ENCODE results near the gene PERM1.

PERM1 gene

GRCh38 chr1:944341-945325 is 37.3 kb downstream of the PERM1 start:
- peak; percentile 42 for DNase-seq (ENCODE audit: low read depth)
- in situ Hi-C loops (cut with HindIII; ENCODE audit: low sequenced_read_pairs) = no loop called here
- TF ChIP-seq CTCF (IDR thresholded peaks at IDR 0.05; ENCODE audit: low read depth, low read length, missing control alignments) = no peak

GRCh38 chr1:943545-944340 is 38.1 kb downstream of the PERM1 start:
- DNase-seq (ENCODE audit: low read depth) = no peak
- H3K4me3 ChIP-seq (ENCODE audit: low read depth, low read length) = peak overlapping the region; percentile 42
- TF ChIP-seq CTCF (IDR thresholded peaks at IDR 0.05; ENCODE audit: low read depth, low read length, missing control alignments) = no peak
- in situ Hi-C loops (cut with HindIII; ENCODE audit: low sequenced_read_pairs) = no loop called here

More at GRCh38 chr1:944341-945325, 37.3 kb downstream of the PERM1 start:
- no peak overlapping the region for H3K4me3 ChIP-seq (ENCODE audit: low read depth, low read length)

GRCh38 chr1:942864-943533 is 38.9 kb downstream of the PERM1 start:
- TF ChIP-seq CTCF (IDR thresholded peaks at IDR 0.05; ENCODE audit: low read depth, low read length, missing control alignments) = no peak
- DNase-seq (ENCODE audit: low read depth) = peak; percentile 27
- peak overlapping the region; percentile 42 for H3K4me3 ChIP-seq (ENCODE audit: low read depth, low read length)
- in situ Hi-C loops (cut with HindIII; ENCODE audit: low sequenced_read_pairs) = no loop called here

GRCh38 chr1:942411-942821 is 39.5 kb downstream of the PERM1 start:
- peak overlapping the region; percentile 42 for H3K4me3 ChIP-seq (ENCODE audit: low read depth, low read length)
- no peak for TF ChIP-seq CTCF (IDR thresholded peaks at IDR 0.05; ENCODE audit: low read depth, low read length, missing control alignments)
- in situ Hi-C loops (cut with HindIII; ENCODE audit: low sequenced_read_pairs) = no loop called here
- no peak for DNase-seq (ENCODE audit: low read depth)

- H3K4me3 ChIP-seq (ENCODE audit: low read depth, low read length) = peak overlapping the region; percentile 42
- in situ Hi-C loops (cut with HindIII; ENCODE audit: low sequenced_read_pairs) = no loop called here
- DNase-seq (ENCODE audit: low read depth) = peak; percentile 73
- no peak for TF ChIP-seq CTCF (IDR thresholded peaks at IDR 0.05; ENCODE audit: low read depth, low read length, missing control alignments)
Measured at GRCh38 chr1:941588-942383, 40.1 kb downstream of the PERM1 start.

Data from astrocyte of the cerebellum (primary cell).